Measurements from ENCODE around the gene WAPL. TPM values are rescaled to one million over a fixed set of nuclear protein-coding genes. Genes with fewer than 3 reads are reported as not detected.

Gene WAPL
- total RNA-seq, 2 donors from 2014 or later: 29.6 to 46.8 TPM

DNA sequence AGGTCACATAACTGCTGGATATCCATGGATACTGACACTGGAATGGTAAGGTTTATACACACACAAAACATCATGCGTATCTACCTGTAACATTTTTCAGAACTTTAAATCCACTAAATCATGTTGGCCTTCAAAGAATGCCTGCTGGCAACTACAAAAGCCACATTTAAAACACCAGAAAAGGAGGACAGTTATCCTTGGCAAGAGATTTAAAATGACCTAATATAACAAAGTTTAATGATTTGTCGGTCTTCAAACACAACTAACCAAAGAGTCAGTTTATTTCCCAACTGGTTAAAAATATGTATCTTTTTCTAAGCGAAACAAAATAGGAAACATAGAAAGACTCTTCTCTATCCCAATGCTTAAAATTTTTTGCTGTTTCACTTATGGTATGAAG, 24.0 kb downstream of the WAPL start:
- intact Hi-C loops (cut with DNase I): no loop called here
- DNase-seq (ENCODE audit: low spot score): no peak
- Histone ChIP-seq H3K27me3 (replicated peaks; ENCODE audit: insufficient read depth) (no peaks in the 10 kb centered on the region), H3K36me3 (peaks cover 0 to 3% of the 10 kb centered on the region in 2 donors), H3K27ac (no peak overlapping the region), H3K4me1 (replicated peaks) (no peaks in the 10 kb centered on the region), H3K9me3 (no peaks in the 10 kb centered on the region), H3K4me3 (no peak overlapping the region)
- WGBS: 66% methylated on average over 3 of the region's 3 CpGs
- TF ChIP-seq POLR2AphosphoS5 (IDR thresholded peaks at IDR 0.05): no peak
- TF ChIP-seq POLR2A (IDR thresholded peaks at IDR 0.05): no peak
- TF ChIP-seq CTCF (IDR thresholded peaks at IDR 0.05): no peak

- no peaks in the 10 kb centered on the region for H3K9me3 ChIP-seq
- H3K36me3 ChIP-seq: no peaks in the 10 kb centered on the region
- no peak for TF ChIP-seq POLR2AphosphoS5 (IDR thresholded peaks at IDR 0.05)
- TF ChIP-seq POLR2A (IDR thresholded peaks at IDR 0.05): no peak
- TF ChIP-seq CTCF (IDR thresholded peaks at IDR 0.05): no peak
- no peak overlapping the region for H3K4me3 ChIP-seq
- DNase-seq (ENCODE audit: low spot score): no peak
- no peaks in the 10 kb centered on the region for H3K27me3 ChIP-seq (replicated peaks; ENCODE audit: insufficient read depth)
- 95% methylated on average over 8 of the region's 8 CpGs for WGBS
- H3K4me1 ChIP-seq (replicated peaks): no peaks in the 10 kb centered on the region
- intact Hi-C loops (cut with DNase I): no loop called here
- no peak overlapping the region for H3K27ac ChIP-seq
Measured at GRCh38 chr10:86489960-86490612, 31.5 kb downstream of the WAPL start.

DNA sequence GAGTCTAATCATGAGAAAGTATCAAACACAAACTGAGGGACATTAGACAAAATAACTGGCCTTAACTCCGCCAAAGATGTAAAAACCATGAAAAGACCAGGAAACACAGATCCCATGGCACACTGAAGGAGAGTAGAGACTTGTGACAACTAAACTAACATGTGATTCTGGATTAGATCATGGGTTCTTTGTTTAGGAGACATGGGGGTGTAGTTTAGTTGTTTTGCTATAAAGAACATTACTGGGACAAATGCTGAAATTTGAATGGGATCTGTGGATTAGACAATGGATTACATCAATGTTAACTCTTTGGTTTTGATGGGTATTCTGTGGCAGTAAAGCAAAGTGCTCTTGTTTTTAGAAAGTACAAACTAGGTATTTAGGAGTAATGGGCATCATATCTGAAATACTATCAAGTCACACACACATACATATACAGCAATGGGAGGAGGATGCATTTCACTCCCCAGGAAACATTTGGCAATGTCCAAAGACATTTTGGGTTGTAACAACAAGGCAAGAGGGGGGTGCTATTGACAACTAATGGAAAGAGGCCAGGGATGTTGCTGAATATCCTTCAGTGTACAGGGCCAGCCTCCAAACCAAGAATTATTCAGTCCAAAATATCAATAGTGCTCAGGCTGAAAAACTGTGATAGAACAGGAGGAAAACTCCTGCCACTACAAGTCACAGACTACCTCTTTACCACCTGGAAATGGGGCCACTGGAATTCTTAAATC, 32.4 kb downstream of the WAPL start:
- H3K27ac ChIP-seq: no peak overlapping the region
- H3K36me3 ChIP-seq: no peaks in the 10 kb centered on the region
- DNase-seq (ENCODE audit: low spot score): no peak
- H3K27me3 ChIP-seq (replicated peaks; ENCODE audit: insufficient read depth): no peaks in the 10 kb centered on the region
- no peak for TF ChIP-seq CTCF (IDR thresholded peaks at IDR 0.05)
- TF ChIP-seq POLR2A (IDR thresholded peaks at IDR 0.05): no peak
- no peak for TF ChIP-seq POLR2AphosphoS5 (IDR thresholded peaks at IDR 0.05)
- no peaks in the 10 kb centered on the region for H3K4me1 ChIP-seq (replicated peaks)
- WGBS: 92% methylated on average over 1 of the region's 1 CpG
- no peak overlapping the region for H3K4me3 ChIP-seq
- no peaks in the 10 kb centered on the region for H3K9me3 ChIP-seq
- intact Hi-C loops (cut with DNase I): no loop called here

- H3K27me3 ChIP-seq (replicated peaks; ENCODE audit: insufficient read depth): no peaks in the 10 kb centered on the region
- no peaks in the 10 kb centered on the region for H3K36me3 ChIP-seq
- H3K4me3 ChIP-seq: no peak overlapping the region
- no peaks in the 10 kb centered on the region for H3K4me1 ChIP-seq (replicated peaks)
- TF ChIP-seq POLR2AphosphoS5 (IDR thresholded peaks at IDR 0.05) (no peak), CTCF (IDR thresholded peaks at IDR 0.05) (no peak), POLR2A (IDR thresholded peaks at IDR 0.05) (no peak)
- no peaks in the 10 kb centered on the region for H3K9me3 ChIP-seq
- WGBS: 91% methylated on average over 4 of the region's 4 CpGs
- no peak for DNase-seq (ENCODE audit: low spot score)
- intact Hi-C loops (cut with DNase I): no loop called here
- no peak overlapping the region for H3K27ac ChIP-seq
Measured at GRCh38 chr10:86486856-86487255, 34.7 kb downstream of the WAPL start.

GRCh38 chr10:86483664-86484063, 37.9 kb downstream of the WAPL start:
- Histone ChIP-seq H3K27ac (no peak overlapping the region), H3K27me3 (replicated peaks; ENCODE audit: insufficient read depth) (no peaks in the 10 kb centered on the region), H3K4me1 (replicated peaks) (no peaks in the 10 kb centered on the region), H3K4me3 (no peak overlapping the region), H3K9me3 (no peaks in the 10 kb centered on the region), H3K36me3 (no peaks in the 10 kb centered on the region)
- WGBS: 93% methylated on average over 8 of the region's 8 CpGs
- intact Hi-C loops (cut with DNase I): no loop called here
- TF ChIP-seq POLR2AphosphoS5 (IDR thresholded peaks at IDR 0.05): no peak
- TF ChIP-seq POLR2A (IDR thresholded peaks at IDR 0.05): no peak
- no peak for TF ChIP-seq CTCF (IDR thresholded peaks at IDR 0.05)
- no peak for DNase-seq (ENCODE audit: low spot score)

Data from prostate gland (tissue), 2 donors.